Activated naive CD4-positive, alpha-beta T cell treated with anti-CD3 and anti-CD28 coated beads, Interleukin-2, amount 50 U/mL, for 72 hours (primary cell): ENCODE data around the gene NKD1. TPM values are rescaled to one million over a fixed set of nuclear protein-coding genes. Genes with fewer than 3 reads are reported as not detected.
A peak's percentile ranks its signal among the peaks of the same experiment; 100 is the strongest.
"Not testable (repeated sequence)": the region's sequence is repeated elsewhere in the genome, so short reads cannot be mapped to it uniquely, and the experiment has no call there.

Source experiments
- ATAC-seq, 2 donors: fragments of 150-1000 bp; cut with Tn5 transposase; 2 replicates each; pipeline ENCODE4 v1.10.0; 2021; ENCODE audit warnings: mild to moderate bottlenecking in 2 of 2, moderate library complexity in 2 of 2
- DNase-seq, 2 donors: peaks; one replicate each; pipeline ENCODE4 v3.0.0; 2021 to 2022; ENCODE audit warnings: low spot score in 2 of 2
- H3K27ac Mint-ChIP-seq, 2 donors: one replicate each; pipeline ENCODE4 v1.8.0; 2022; ENCODE audit warnings: mild to moderate bottlenecking in 2 of 2, mixed read lengths in 2 of 2
- H3K36me3 Mint-ChIP-seq, 2 donors: one replicate each; pipeline ENCODE4 v1.8.0; 2022; ENCODE audit warnings: mixed read lengths in 2 of 2
- H3K9me3 Mint-ChIP-seq, 2 donors: one replicate each; pipeline ENCODE4 v1.8.0; 2022; ENCODE audit warnings: mixed read lengths in 2 of 2
- total RNA-seq, 2 donors: library from RNA; stranded (reverse); gene quantifications; one replicate each; pipeline ENCODE4 v1.2.3, GENCODE V29; 2022

NKD1 gene, protein sequence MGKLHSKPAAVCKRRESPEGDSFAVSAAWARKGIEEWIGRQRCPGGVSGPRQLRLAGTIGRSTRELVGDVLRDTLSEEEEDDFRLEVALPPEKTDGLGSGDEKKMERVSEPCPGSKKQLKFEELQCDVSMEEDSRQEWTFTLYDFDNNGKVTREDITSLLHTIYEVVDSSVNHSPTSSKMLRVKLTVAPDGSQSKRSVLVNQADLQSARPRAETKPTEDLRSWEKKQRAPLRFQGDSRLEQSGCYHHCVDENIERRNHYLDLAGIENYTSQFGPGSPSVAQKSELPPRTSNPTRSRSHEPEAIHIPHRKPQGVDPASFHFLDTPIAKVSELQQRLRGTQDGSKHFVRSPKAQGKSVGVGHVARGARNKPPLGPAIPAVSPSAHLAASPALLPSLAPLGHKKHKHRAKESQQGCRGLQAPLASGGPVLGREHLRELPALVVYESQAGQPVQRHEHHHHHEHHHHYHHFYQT
- 1 to 10 TPM; 1.4 to 2.1 TPM for total RNA-seq

DNA sequence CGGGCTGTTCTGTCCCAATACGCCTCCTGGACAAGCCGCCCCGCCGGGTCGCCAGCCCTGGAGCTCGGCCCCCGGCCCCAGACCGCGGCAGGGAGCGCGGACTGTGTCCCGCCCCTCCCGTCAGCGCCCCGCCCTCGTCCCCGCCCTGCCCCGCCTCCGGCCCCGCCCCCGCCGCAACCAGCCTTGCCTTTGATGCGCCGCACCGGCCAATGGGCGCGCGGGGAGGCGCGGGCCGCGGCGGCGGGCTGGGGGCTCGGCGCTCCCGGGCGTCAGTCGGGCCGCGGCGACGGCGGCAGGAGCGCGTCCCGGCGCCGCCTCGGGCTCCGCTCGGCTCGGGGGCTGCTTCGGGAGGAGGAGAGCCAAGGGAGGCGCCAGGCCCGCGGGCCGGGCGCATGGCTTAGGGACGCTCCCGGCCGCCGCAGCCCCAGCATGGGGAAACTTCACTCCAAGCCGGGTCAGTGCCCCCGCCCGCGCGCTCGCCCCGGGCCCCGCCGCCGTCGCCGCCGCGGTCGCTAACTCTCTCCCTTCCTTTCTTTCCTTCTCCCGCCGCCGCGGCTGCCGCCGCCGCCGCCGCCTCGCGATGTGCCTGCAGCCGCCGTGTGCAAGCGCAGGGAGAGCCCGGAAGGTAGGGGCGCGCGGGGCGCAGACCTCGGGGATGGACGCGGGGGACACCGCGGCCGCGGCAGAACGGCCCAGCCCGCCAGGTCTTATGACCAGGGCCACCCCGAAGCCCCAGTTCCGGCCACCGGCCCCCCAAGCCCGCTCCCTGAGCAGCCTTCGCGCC lies at the start of gene NKD1:
Gene NKD1, plus strand, starts transcription at position 272 of the 784 bp plus-strand sequence. Its CDS starts 158 bp downstream, at position 430.
- DNase-seq (peak; percentile 75 to 80), ATAC-seq (peak; percentile 83 to 88)
- peak within 1 kb of the TSS; percentile 44 to 52 for H3K27ac Mint-ChIP-seq
- H3K36me3 Mint-ChIP-seq = peaks cover 0 to 18% of the 10 kb centered on the region in 2 donors
- H3K9me3 Mint-ChIP-seq = peaks cover 6 to 9% of the 10 kb centered on the region in 2 donors

DNA sequence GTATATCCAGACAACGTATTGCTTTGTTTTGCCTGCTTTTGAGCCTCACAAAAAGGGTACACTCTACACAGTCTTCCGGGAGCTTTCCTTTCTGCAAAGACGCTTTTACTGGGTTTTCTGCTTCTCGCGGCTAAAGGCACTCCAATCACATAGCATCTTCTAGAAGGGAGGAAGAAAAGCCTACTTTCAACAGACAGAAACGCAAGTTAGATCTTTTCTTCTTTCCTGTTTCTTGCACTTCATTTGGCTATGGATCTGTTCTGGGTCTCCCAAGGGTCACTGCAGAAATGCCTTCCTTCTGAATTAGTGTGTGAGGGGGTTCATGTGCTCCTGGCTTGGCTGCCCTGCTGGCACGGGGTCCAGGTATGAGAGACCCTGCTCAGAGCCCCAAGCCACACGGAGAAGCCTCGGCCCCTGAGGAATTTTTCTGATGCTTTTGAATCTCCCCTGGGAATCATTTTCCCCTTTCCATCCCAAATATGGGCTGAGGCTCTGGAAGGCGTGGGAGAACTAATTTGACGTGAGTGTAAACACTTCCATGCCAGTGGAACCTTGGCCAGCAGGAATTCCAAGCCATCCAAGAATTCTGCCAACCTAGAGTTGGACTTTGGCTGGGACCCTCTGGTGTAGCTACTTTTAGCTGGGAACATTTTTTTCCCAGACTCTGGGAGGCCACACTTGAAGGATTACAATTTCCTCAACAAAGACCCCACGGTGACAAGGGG lies 49.6 kb upstream of the NKD1 start:
- no peak for ATAC-seq

DNA sequence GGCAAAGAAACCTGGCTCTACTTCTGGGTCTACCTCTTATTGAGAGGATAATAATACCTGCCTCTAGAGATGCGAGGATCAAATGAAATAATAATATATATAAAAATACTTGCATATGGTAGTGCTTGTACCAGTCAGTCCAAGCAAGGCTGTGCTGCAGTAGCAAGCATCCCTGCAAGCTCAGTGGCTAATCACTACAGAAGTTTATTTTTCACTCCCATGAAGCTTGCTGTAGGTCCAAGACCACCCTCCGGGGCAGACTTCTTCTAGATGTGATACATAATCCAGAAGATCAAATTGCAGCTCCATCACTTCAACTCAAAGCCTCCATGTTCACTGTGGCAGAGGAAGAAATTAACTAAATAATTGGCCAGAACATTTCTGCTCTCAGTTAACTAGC lies 48.9 kb upstream of the NKD1 start:
- DNase-seq = no peak
- H3K9me3 Mint-ChIP-seq = no peaks in the 10 kb centered on the region
- no peaks in the 10 kb centered on the region for H3K36me3 Mint-ChIP-seq
- no peak overlapping the region for H3K27ac Mint-ChIP-seq
- no peak for ATAC-seq

More for the DNA sequence above, 49.6 kb upstream of the NKD1 start:
- Mint-ChIP-seq H3K27ac (no peak overlapping the region), H3K36me3 (no peaks in the 10 kb centered on the region), H3K9me3 (no peaks in the 10 kb centered on the region)
- DNase-seq = no peak

GRCh38 chr16:50500171-50500874 lies 47.9 kb upstream of the NKD1 start:
- DNase-seq = no peak
- Mint-ChIP-seq H3K36me3 (no peaks in the 10 kb centered on the region), H3K9me3 (no peaks in the 10 kb centered on the region), H3K27ac (no peak overlapping the region)
- ATAC-seq = no peak

DNA sequence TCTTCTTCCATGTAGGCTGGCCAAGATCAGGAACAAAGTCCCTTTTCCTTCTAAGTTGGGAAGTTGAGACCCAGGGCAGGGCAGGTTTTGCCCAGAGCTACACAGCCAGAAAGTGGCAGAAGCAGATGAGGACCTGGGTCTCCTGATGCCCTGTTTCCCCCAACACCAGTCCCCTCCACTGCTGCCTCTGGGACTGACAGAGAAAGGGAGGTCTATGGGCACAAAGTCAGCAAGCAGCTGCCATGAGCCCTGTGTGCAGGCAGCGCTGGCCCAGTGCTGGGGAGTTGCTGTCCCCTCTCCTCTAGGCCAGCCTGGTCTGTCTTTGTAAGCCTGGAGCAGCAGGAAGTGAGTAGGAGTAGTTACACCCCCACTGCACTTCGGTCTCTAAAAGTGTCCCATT lies 46.9 kb upstream of the NKD1 start:
- H3K36me3 Mint-ChIP-seq = no peaks in the 10 kb centered on the region
- H3K27ac Mint-ChIP-seq = no peak overlapping the region
- no peak for ATAC-seq
- no peak for DNase-seq
- H3K9me3 Mint-ChIP-seq = no peaks in the 10 kb centered on the region

DNA sequence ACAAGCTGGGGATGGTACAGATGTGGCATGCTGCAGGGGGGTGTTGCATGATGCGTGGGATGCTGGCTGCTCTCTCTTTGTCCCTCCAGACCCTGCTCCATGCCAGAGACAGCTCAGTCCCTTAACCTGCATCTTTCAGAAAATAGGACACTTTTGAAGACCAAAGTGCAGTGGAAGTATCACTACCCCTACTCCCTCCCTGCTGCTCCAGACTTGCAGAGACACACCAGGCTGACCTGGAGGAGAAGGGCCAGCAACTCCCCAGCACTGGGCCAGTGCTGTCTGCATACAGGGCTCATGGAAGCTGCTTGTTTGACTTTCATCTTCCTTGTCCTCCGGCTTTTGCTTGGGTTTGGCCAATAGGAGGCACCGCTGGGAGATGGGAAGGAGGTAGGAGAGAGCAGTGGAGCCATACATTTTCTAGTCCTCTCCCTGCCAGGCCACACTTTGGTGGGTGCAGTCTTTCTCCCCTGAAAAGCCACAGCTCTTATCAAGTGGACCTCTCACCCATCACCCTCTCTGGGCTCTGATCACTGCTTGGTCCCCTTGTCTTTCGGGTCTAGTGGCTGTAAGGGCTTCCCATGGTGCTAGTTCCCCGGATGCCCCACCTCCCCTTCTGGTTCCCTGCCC lies 46.1 kb upstream of the NKD1 start:
- no peaks in the 10 kb centered on the region for H3K9me3 Mint-ChIP-seq
- no peaks in the 10 kb centered on the region for H3K36me3 Mint-ChIP-seq
- no peak overlapping the region for H3K27ac Mint-ChIP-seq
- DNase-seq (no peak), ATAC-seq (no peak)

- Mint-ChIP-seq H3K9me3 (no peaks in the 10 kb centered on the region), H3K27ac (no peak overlapping the region), H3K36me3 (no peaks in the 10 kb centered on the region)
- ATAC-seq (no peak), DNase-seq (no peak)
Observed at GRCh38 chr16:50502616-50503011, 45.6 kb upstream of the NKD1 start.

GRCh38 chr16:50503868-50504531 lies 44.2 kb upstream of the NKD1 start:
- not testable (repeated sequence) for H3K27ac Mint-ChIP-seq, ATAC-seq, H3K36me3 Mint-ChIP-seq, DNase-seq, H3K9me3 Mint-ChIP-seq

- no peak overlapping the region for H3K27ac Mint-ChIP-seq
- H3K36me3 Mint-ChIP-seq = no peaks in the 10 kb centered on the region
- ATAC-seq (no peak), DNase-seq (no peak)
- H3K9me3 Mint-ChIP-seq = no peaks in the 10 kb centered on the region
Observed at GRCh38 chr16:50505115-50505514, 43.1 kb upstream of the NKD1 start.

DNA sequence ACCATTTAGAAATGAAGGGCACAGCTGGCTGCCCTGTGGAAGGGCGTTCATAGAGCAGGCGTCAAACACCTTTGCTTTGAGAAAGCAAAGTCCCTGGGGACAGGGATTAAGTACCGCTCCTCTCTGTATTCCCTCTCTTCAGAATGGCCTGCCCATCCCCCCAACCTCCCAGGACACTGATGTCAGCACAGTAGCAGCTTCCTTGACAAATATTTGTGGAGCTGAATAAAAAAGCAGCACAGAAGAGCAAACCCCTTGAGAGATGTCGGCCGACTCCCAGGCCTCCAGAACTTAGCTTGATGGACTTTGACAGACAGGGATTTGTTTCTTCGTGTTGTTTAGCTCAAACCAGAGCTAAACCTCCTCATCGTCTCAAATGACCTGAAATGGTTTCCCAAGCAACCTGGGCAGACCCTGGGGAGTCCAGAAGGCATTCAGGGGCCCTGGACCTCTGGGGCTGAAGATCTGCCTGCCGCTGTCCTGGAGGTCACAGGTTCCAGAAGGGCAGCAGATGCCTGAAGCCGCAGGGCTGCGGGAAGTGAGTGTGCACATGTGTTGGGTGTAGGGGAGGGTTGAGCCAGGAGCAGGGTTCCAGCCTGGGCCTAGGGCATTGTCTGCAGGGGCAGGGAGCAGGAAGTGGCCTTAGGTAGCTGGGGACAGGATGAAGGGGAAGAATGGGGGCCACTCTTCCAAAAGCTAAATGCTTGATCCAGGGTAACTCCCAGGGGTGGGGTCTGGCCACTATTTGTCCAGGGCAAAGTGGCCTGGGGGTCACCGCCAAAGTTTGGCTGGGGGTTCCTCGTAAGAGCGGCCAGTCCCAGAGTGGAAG lies 42.3 kb upstream of the NKD1 start:
- Mint-ChIP-seq H3K27ac (no peak overlapping the region), H3K36me3 (no peaks in the 10 kb centered on the region), H3K9me3 (no peaks in the 10 kb centered on the region)
- DNase-seq = no peak
- ATAC-seq = no peak

DNA sequence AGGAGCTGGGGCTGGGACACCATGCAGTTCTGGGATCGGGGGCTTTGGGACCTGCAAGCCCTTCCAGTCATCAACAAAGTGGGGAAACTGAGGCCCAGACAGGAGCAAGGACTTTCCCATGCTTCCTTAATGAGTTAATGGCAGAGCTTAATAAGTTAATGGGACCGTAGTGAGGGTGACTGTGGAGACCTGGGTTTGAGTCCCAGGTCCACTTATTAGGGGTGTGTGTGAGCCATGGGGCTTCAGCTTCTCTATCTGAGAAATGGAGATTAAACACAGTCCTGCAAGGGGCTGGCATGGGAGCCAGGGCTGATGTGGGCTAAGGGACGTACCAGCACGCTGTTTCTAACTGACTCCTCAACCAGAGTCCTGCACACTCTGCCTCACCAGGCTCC lies 41.7 kb upstream of the NKD1 start:
- Mint-ChIP-seq H3K36me3 (no peaks in the 10 kb centered on the region), H3K27ac (no peak overlapping the region), H3K9me3 (no peaks in the 10 kb centered on the region)
- DNase-seq = no peak
- ATAC-seq = no peak

DNA sequence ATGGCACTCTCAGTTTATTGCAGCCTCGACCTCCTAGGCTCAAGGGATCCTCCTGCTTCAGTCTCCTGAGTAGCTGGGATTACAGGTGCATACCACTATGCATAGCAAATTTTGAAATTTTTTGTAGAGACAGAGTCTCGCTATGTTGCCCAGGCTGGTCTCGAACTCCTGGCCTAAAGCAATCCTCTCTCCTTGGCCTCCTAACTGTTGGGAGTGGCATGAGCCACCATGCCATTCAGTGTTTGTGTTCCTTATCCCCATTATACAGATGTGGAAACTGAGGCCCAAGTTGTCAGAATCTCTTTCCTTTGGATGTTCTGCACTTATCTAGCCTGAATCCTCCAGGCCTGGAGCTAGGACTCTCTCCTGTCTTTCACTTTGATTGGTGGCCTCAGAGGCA lies 40.8 kb upstream of the NKD1 start:
- Mint-ChIP-seq H3K27ac (no peak overlapping the region), H3K9me3 (no peaks in the 10 kb centered on the region), H3K36me3 (no peaks in the 10 kb centered on the region)
- ATAC-seq (no peak), DNase-seq (no peak)

DNA sequence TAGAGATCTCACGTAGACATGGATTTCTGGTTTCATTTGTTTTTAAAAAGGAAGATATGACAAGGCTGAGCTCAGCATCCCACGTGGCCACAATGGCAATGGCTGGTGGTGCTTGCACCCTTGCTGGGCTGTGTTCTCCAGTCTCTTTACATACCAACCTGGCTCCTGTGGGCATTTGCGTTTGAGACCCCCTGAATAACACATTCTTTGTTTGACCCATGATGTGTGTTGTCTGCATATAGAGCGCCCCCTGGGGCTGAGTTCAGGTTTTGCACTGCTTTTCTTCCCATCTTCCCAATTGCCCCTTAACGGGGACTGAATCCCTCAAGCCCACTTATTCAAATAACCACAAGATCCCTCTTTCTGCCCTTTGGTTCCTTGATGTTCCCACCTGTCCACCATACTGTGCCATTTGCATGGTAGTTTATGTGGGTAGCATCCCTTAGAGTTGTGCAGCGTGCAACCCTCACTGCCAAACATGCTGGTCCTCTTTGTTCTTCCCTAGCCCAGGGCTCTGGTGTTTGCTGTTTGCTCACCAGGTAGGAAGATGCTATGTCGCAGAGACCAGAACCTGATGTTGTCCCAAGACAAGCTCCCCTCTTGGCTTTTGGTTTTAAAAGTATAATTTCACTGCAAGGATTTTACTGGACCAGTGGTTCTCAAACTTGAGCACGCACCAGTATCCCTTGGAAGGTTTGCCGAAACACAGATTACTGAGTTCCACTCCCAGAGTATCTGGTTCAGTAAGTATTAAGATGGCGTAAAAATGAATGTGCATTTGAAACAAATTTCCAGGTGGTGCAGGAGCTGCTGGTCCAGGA lies 38.5 kb upstream of the NKD1 start:
- DNase-seq = peak in 1 of 2 donors; percentile 63
- no peak overlapping the region for H3K27ac Mint-ChIP-seq

DNA sequence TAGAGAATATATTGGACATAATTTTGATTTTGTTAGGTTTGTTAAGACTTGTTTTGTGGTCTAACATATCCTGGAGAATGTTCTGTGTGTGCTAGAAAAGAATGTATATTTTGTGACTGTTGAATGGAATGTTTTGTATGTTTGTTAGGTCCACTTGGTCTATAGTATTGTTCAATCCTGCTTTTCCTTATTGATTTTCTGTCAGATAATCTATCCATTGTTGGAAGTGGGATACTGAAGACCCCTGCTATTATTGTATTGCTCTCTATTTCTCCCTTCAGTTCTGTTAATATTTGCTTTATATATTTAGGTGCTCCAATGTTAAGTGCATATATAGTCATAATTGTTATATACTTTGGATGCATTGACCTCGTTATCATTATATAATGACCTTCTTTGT lies 33.0 kb upstream of the NKD1 start:
- ATAC-seq = no peak
- H3K27ac Mint-ChIP-seq = no peak overlapping the region
- DNase-seq = no peak
- peaks cover 8 to 12% of the 10 kb centered on the region in 2 donors for H3K9me3 Mint-ChIP-seq
- H3K36me3 Mint-ChIP-seq = peaks cover 8 to 13% of the 10 kb centered on the region in 2 donors

More for the DNA sequence above, 38.5 kb upstream of the NKD1 start:
- Mint-ChIP-seq H3K9me3 (no peaks in the 10 kb centered on the region), H3K36me3 (no peaks in the 10 kb centered on the region)
- ATAC-seq = no peak
